DND-41 (cell line): ENCODE data around the gene C16orf86.

ENCODE experiments used
- ATAC-seq: fragments of 200-7000 bp; cut with Tn5 transposase; 3 replicates; pipeline ENCODE4 v1.9.1; 2021; ENCODE audit warnings: low read depth; ENCODE audit not compliant: insufficient read depth
- DNase-seq: peaks from one replicate; pipeline ENCODE4 v3.0.0-alpha.2; 2020
- H2AFZ ChIP-seq: 2 replicates; pipeline ENCODE4 v1.6.0; 2012; ENCODE audit warnings: low read depth, low read length
- H3K27ac ChIP-seq: 2 replicates; pipeline ENCODE4 v1.5.1; 2012; ENCODE audit warnings: low read length, inconsistent platforms
- H3K27me3 ChIP-seq: fragments of 200-600 bp; sonication (generic); 2 replicates; pipeline ENCODE4 v1.6.0; 2012; ENCODE audit warnings: low read length, mild to moderate bottlenecking, inconsistent platforms; ENCODE audit not compliant: insufficient read depth, poor library complexity
- H3K36me3 ChIP-seq: 2 replicates; pipeline ENCODE4 v1.5.1; 2012; ENCODE audit warnings: low read length, inconsistent platforms; ENCODE audit not compliant: insufficient read depth
- H3K4me1 ChIP-seq: 2 replicates; pipeline ENCODE4 v1.5.1; 2012; ENCODE audit warnings: mild to moderate bottlenecking, low read length; ENCODE audit not compliant: insufficient read depth
- H3K4me2 ChIP-seq: 2 replicates; pipeline ENCODE4 v1.6.0; 2012; ENCODE audit warnings: mild to moderate bottlenecking, moderate library complexity, low read length, inconsistent platforms; ENCODE audit not compliant: insufficient read depth
- H3K4me3 ChIP-seq, 2 experiments: fragments of 200-600 bp in 1 of 2; shearing (Covaris generic) in 1 of 2; 2 replicates each; pipeline ENCODE4 v1.5.1; 2012 to 2016; ENCODE audit warnings: inconsistent platforms in 2 of 2, low read length in 2 of 2, mild to moderate bottlenecking in 2 of 2, low read depth in 1 of 2, moderate library complexity in 1 of 2
- H3K79me2 ChIP-seq: 2 replicates; pipeline ENCODE4 v1.6.0; 2012; ENCODE audit warnings: low read length, inconsistent platforms; ENCODE audit not compliant: insufficient read depth
- H3K9ac ChIP-seq: 2 replicates; pipeline ENCODE4 v1.6.0; 2012; ENCODE audit warnings: low read depth, mild to moderate bottlenecking, inconsistent platforms, low read length, moderate library complexity
- H3K9me3 ChIP-seq: 2 replicates; pipeline ENCODE4 v1.5.1; 2012; ENCODE audit warnings: low read length, moderate library complexity, mild to moderate bottlenecking, inconsistent platforms; ENCODE audit not compliant: insufficient read depth, severe bottlenecking
- H4K20me1 ChIP-seq: 2 replicates; pipeline ENCODE4 v1.6.0; 2012; ENCODE audit warnings: low read length; ENCODE audit not compliant: insufficient read depth
- EZH2 ChIP-seq: IDR thresholded peaks from 3 replicates; pipeline ENCODE4 v1.6.1; 2012; ENCODE audit warnings: borderline replicate concordance, low read depth, mild to moderate bottlenecking, moderate library complexity, low read length, inconsistent platforms; ENCODE audit not compliant: severe bottlenecking
- TF ChIP-seq, protein P1 (sequence below): IDR thresholded peaks from 2 replicates; pipeline ENCODE4 v1.5.1; 2012; ENCODE audit warnings: borderline replicate concordance, low read length, moderate library complexity, mild to moderate bottlenecking; ENCODE audit not compliant: poor library complexity, severe bottlenecking; ENCODE audit errors: extremely low read depth

Gene C16orf86

DNA sequence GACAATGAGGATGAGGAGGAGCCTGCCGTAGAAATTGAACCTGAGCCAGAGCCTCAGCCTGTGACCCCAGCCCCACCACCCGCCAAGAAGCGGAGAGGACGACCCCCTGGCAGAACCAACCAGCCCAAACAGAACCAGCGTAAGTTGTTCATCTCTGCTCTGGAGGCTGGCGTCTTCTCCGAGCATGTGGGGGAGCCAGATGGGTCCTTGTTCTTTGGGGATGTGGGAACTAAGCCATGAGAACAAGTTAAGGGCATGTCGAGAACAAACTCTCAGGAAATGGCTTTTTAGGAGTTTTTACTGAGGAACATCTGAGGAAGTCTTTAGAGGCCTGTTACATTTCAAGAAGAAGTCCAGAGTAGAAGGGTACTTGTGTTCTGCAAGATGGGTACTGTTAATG is 29.9 kb upstream of the C16orf86 start:
- Histone ChIP-seq H4K20me1 (peaks cover 33% of the 10 kb centered on the region; the same call in 1 of the 2 replicates), H3K27ac (no peak overlapping the region), H3K4me2 (no peak overlapping the region), H3K4me3 (no peak overlapping the region), H3K36me3 (peaks cover 77% of the 10 kb centered on the region), H3K9ac (no peak overlapping the region), H2AFZ (no peak overlapping the region), H3K27me3 (no peaks in the 10 kb centered on the region), H3K79me2 (peaks cover 26% of the 10 kb centered on the region), H3K9me3 (no peaks in the 10 kb centered on the region), H3K4me1 (no peaks in the 10 kb centered on the region)
- no peak for DNase-seq
- no peak for ATAC-seq
- TF ChIP-seq, protein P1, sequence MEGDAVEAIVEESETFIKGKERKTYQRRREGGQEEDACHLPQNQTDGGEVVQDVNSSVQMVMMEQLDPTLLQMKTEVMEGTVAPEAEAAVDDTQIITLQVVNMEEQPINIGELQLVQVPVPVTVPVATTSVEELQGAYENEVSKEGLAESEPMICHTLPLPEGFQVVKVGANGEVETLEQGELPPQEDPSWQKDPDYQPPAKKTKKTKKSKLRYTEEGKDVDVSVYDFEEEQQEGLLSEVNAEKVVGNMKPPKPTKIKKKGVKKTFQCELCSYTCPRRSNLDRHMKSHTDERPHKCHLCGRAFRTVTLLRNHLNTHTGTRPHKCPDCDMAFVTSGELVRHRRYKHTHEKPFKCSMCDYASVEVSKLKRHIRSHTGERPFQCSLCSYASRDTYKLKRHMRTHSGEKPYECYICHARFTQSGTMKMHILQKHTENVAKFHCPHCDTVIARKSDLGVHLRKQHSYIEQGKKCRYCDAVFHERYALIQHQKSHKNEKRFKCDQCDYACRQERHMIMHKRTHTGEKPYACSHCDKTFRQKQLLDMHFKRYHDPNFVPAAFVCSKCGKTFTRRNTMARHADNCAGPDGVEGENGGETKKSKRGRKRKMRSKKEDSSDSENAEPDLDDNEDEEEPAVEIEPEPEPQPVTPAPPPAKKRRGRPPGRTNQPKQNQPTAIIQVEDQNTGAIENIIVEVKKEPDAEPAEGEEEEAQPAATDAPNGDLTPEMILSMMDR = no peak
- TF ChIP-seq EZH2 = no peak

- peaks cover 19% of the 10 kb centered on the region for H3K79me2 ChIP-seq
- peaks cover 68% of the 10 kb centered on the region for H3K36me3 ChIP-seq
- H4K20me1 ChIP-seq = peaks cover 26% of the 10 kb centered on the region; the same call in 1 of the 2 replicates
- no peak overlapping the region for H3K9ac ChIP-seq
- H3K27ac ChIP-seq = no peak overlapping the region
- H2AFZ ChIP-seq = no peak overlapping the region
- no peaks in the 10 kb centered on the region for H3K4me1 ChIP-seq
- no peaks in the 10 kb centered on the region for H3K9me3 ChIP-seq
- no peak overlapping the region for H3K4me2 ChIP-seq
- H3K4me3 ChIP-seq = no peak overlapping the region
- ATAC-seq = no peak
- no peak for TF ChIP-seq EZH2
- TF ChIP-seq, protein P1 = no peak
- H3K27me3 ChIP-seq = no peaks in the 10 kb centered on the region
- no peak for DNase-seq
These were observed 29.0 kb upstream of the C16orf86 start for GRCh38 chr16:67637625-67638024.

- H3K27me3 ChIP-seq = no peaks in the 10 kb centered on the region
- ATAC-seq (no peak), DNase-seq (no peak)
- peaks cover 32% of the 10 kb centered on the region for H3K4me1 ChIP-seq
- H4K20me1 ChIP-seq = peaks cover 9% of the 10 kb centered on the region; the same call in 1 of the 2 replicates
- H3K27ac ChIP-seq = no peak overlapping the region
- H3K4me2 ChIP-seq = no peak overlapping the region
- H2AFZ ChIP-seq = no peak overlapping the region
- peaks cover 39% of the 10 kb centered on the region for H3K36me3 ChIP-seq
- H3K9me3 ChIP-seq = no peaks in the 10 kb centered on the region
- no peak for TF ChIP-seq EZH2
- TF ChIP-seq, protein P1 = no peak
- no peak overlapping the region for H3K9ac ChIP-seq
- H3K79me2 ChIP-seq = peaks cover 27% of the 10 kb centered on the region
- H3K4me3 ChIP-seq = no peak overlapping the region
These were observed 24.6 kb upstream of the C16orf86 start for GRCh38 chr16:67641779-67642708.
